ENCODE results near the gene RNF180.

RNF180 gene

GRCh38 chr5:64164166-64164565, 1.5 kb upstream of the RNF180 start:
- Histone ChIP-seq H3K27ac (ENCODE audit: low read depth, low read length) (no peak overlapping the region), H3K4me1 (ENCODE audit: control insufficient read depth, low read depth, low read length) (no peaks in the 10 kb centered on the region), H3K36me3 (ENCODE audit: control insufficient read depth, insufficient read depth, low read length) (no peaks in the 10 kb centered on the region), H3K79me2 (ENCODE audit: control insufficient read depth, insufficient read depth, low read length) (no peaks in the 10 kb centered on the region), H2AK5ac (ENCODE audit: low read length) (no peak overlapping the region), H4K8ac (ENCODE audit: low read depth, low read length) (no peak overlapping the region), H3K18ac (ENCODE audit: low read length) (no peak overlapping the region), H2BK5ac (ENCODE audit: low read length) (no peak overlapping the region), H2BK120ac (ENCODE audit: low read depth, low read length) (no peak overlapping the region), H3K56ac (ENCODE audit: low read length) (no peak overlapping the region), H3K9ac (ENCODE audit: low read length) (no peak overlapping the region), H2BK15ac (replicated peaks; ENCODE audit: low read depth) (no peak overlapping the region), H3K27me3 (ENCODE audit: insufficient read depth, low read length, poor library complexity) (no peaks in the 10 kb centered on the region), H3K4ac (ENCODE audit: low read depth, low read length) (no peak overlapping the region), H4K5ac (ENCODE audit: low read length) (no peak overlapping the region), H3K23ac (ENCODE audit: low read length) (no peak overlapping the region), H3K4me2 (ENCODE audit: low read length) (no peak overlapping the region), H3K79me1 (ENCODE audit: low read length) (no peaks in the 10 kb centered on the region), H3K4me3 (ENCODE audit: low read length) (no peak overlapping the region)
- no peak for DNase-seq
- no CpG with 5 or more reads among the region's 1 CpG for WGBS (ENCODE audit: extremely low coverage, insufficient coverage, low lambda C conversion rate)

GRCh38 chr5:64165160-64165499, 513 bp upstream of the RNF180 start:
- no peak overlapping the region for H2BK120ac ChIP-seq (ENCODE audit: low read depth, low read length)
- H3K9ac ChIP-seq (ENCODE audit: low read length) = peak overlapping the region; percentile 79
- H3K4me2 ChIP-seq (ENCODE audit: low read length) = peak overlapping the region; percentile 51
- H3K4ac ChIP-seq (ENCODE audit: low read depth, low read length) = no peak overlapping the region
- no peak overlapping the region for H2BK15ac ChIP-seq (replicated peaks; ENCODE audit: low read depth)
- H3K18ac ChIP-seq (ENCODE audit: low read length) = peak overlapping the region; percentile 85
- no peak overlapping the region for H3K27ac ChIP-seq (ENCODE audit: low read depth, low read length)
- no peaks in the 10 kb centered on the region for H3K79me2 ChIP-seq (ENCODE audit: control insufficient read depth, insufficient read depth, low read length)
- peak overlapping the region; percentile 86 for H3K56ac ChIP-seq (ENCODE audit: low read length)
- H2AK5ac ChIP-seq (ENCODE audit: low read length) = no peak overlapping the region
- no peak for DNase-seq
- H4K8ac ChIP-seq (ENCODE audit: low read depth, low read length) = no peak overlapping the region
- no peaks in the 10 kb centered on the region for H3K4me1 ChIP-seq (ENCODE audit: control insufficient read depth, low read depth, low read length)
- no peak overlapping the region for H3K23ac ChIP-seq (ENCODE audit: low read length)
- H3K4me3 ChIP-seq (ENCODE audit: low read length) = peak overlapping the region; percentile 29
- H3K36me3 ChIP-seq (ENCODE audit: control insufficient read depth, insufficient read depth, low read length) = no peaks in the 10 kb centered on the region
- H3K27me3 ChIP-seq (ENCODE audit: insufficient read depth, low read length, poor library complexity) = no peaks in the 10 kb centered on the region
- no peak overlapping the region for H2BK5ac ChIP-seq (ENCODE audit: low read length)
- H4K5ac ChIP-seq (ENCODE audit: low read length) = no peak overlapping the region
- no peaks in the 10 kb centered on the region for H3K79me1 ChIP-seq (ENCODE audit: low read length)
- no CpG with 5 or more reads among the region's 11 CpGs for WGBS (ENCODE audit: extremely low coverage, insufficient coverage, low lambda C conversion rate)

- Histone ChIP-seq H3K27me3 (ENCODE audit: insufficient read depth, low read length, poor library complexity) (no peaks in the 10 kb centered on the region), H3K4ac (ENCODE audit: low read depth, low read length) (peak overlapping the region; percentile 48), H3K23ac (ENCODE audit: low read length) (peak overlapping the region; percentile 67), H2AK5ac (ENCODE audit: low read length) (no peak overlapping the region), H2BK15ac (replicated peaks; ENCODE audit: low read depth) (no peak overlapping the region), H2BK5ac (ENCODE audit: low read length) (no peak overlapping the region), H3K4me2 (ENCODE audit: low read length) (peak overlapping the region; percentile 72), H3K4me3 (ENCODE audit: low read length) (peak overlapping the region; percentile 29), H3K9ac (ENCODE audit: low read length) (peak overlapping the region; percentile 79), H2BK120ac (ENCODE audit: low read depth, low read length) (no peak overlapping the region), H3K36me3 (ENCODE audit: control insufficient read depth, insufficient read depth, low read length) (no peaks in the 10 kb centered on the region), H4K5ac (ENCODE audit: low read length) (no peak overlapping the region), H3K18ac (ENCODE audit: low read length) (peak overlapping the region; percentile 85), H3K27ac (ENCODE audit: low read depth, low read length) (no peak overlapping the region), H3K79me1 (ENCODE audit: low read length) (no peaks in the 10 kb centered on the region), H3K4me1 (ENCODE audit: control insufficient read depth, low read depth, low read length) (no peaks in the 10 kb centered on the region), H3K56ac (ENCODE audit: low read length) (peak overlapping the region; percentile 86), H4K8ac (ENCODE audit: low read depth, low read length) (peak overlapping the region; percentile 82), H3K79me2 (ENCODE audit: control insufficient read depth, insufficient read depth, low read length) (no peaks in the 10 kb centered on the region)
- WGBS (ENCODE audit: extremely low coverage, insufficient coverage, low lambda C conversion rate) = no CpG with 5 or more reads among the region's 23 CpGs
- DNase-seq = peak; percentile 38
These were observed 737 bp downstream of the RNF180 start for GRCh38 chr5:64166201-64166959.

- H3K4me3 ChIP-seq (ENCODE audit: low read length) = no peak overlapping the region
- DNase-seq = no peak
- WGBS (ENCODE audit: extremely low coverage, insufficient coverage, low lambda C conversion rate) = no CpG with 5 or more reads among the region's 2 CpGs
- H3K4me1 ChIP-seq (ENCODE audit: control insufficient read depth, low read depth, low read length) = no peaks in the 10 kb centered on the region
- H3K9ac ChIP-seq (ENCODE audit: low read length) = no peak overlapping the region
- H3K4me2 ChIP-seq (ENCODE audit: low read length) = no peak overlapping the region
- H3K23ac ChIP-seq (ENCODE audit: low read length) = no peak overlapping the region
- no peak overlapping the region for H2BK120ac ChIP-seq (ENCODE audit: low read depth, low read length)
- H3K18ac ChIP-seq (ENCODE audit: low read length) = no peak overlapping the region
- H2BK15ac ChIP-seq (replicated peaks; ENCODE audit: low read depth) = no peak overlapping the region
- H3K27ac ChIP-seq (ENCODE audit: low read depth, low read length) = no peak overlapping the region
- H4K8ac ChIP-seq (ENCODE audit: low read depth, low read length) = no peak overlapping the region
- H3K4ac ChIP-seq (ENCODE audit: low read depth, low read length) = no peak overlapping the region
- H3K56ac ChIP-seq (ENCODE audit: low read length) = no peak overlapping the region
- no peak overlapping the region for H4K5ac ChIP-seq (ENCODE audit: low read length)
- no peaks in the 10 kb centered on the region for H3K79me2 ChIP-seq (ENCODE audit: control insufficient read depth, insufficient read depth, low read length)
- H3K79me1 ChIP-seq (ENCODE audit: low read length) = no peaks in the 10 kb centered on the region
- H3K36me3 ChIP-seq (ENCODE audit: control insufficient read depth, insufficient read depth, low read length) = no peaks in the 10 kb centered on the region
- H2BK5ac ChIP-seq (ENCODE audit: low read length) = no peak overlapping the region
- no peaks in the 10 kb centered on the region for H3K27me3 ChIP-seq (ENCODE audit: insufficient read depth, low read length, poor library complexity)
- no peak overlapping the region for H2AK5ac ChIP-seq (ENCODE audit: low read length)
These were observed 10.7 kb downstream of the RNF180 start for GRCh38 chr5:64176301-64176700.

GRCh38 chr5:64180661-64181343, 15.2 kb downstream of the RNF180 start:
- Histone ChIP-seq H3K18ac (ENCODE audit: low read length) (peak overlapping the region; percentile 39), H2BK5ac (ENCODE audit: low read length) (no peak overlapping the region), H3K56ac (ENCODE audit: low read length) (no peak overlapping the region), H3K79me1 (ENCODE audit: low read length) (no peaks in the 10 kb centered on the region), H3K4me2 (ENCODE audit: low read length) (no peak overlapping the region), H2BK15ac (replicated peaks; ENCODE audit: low read depth) (no peak overlapping the region), H3K4ac (ENCODE audit: low read depth, low read length) (no peak overlapping the region), H3K23ac (ENCODE audit: low read length) (no peak overlapping the region), H3K4me3 (ENCODE audit: low read length) (no peak overlapping the region), H3K4me1 (ENCODE audit: control insufficient read depth, low read depth, low read length) (no peaks in the 10 kb centered on the region), H3K27ac (ENCODE audit: low read depth, low read length) (no peak overlapping the region), H2BK120ac (ENCODE audit: low read depth, low read length) (no peak overlapping the region), H3K9ac (ENCODE audit: low read length) (no peak overlapping the region), H4K5ac (ENCODE audit: low read length) (no peak overlapping the region), H2AK5ac (ENCODE audit: low read length) (no peak overlapping the region), H4K8ac (ENCODE audit: low read depth, low read length) (no peak overlapping the region), H3K27me3 (ENCODE audit: insufficient read depth, low read length, poor library complexity) (no peaks in the 10 kb centered on the region), H3K79me2 (ENCODE audit: control insufficient read depth, insufficient read depth, low read length) (no peaks in the 10 kb centered on the region), H3K36me3 (ENCODE audit: control insufficient read depth, insufficient read depth, low read length) (no peaks in the 10 kb centered on the region)
- peak; percentile 23 for DNase-seq
- WGBS (ENCODE audit: extremely low coverage, insufficient coverage, low lambda C conversion rate) = no CpG with 5 or more reads among the region's 8 CpGs
